ENCODE results near the gene ABCD1.

ABCD1 gene

DNA sequence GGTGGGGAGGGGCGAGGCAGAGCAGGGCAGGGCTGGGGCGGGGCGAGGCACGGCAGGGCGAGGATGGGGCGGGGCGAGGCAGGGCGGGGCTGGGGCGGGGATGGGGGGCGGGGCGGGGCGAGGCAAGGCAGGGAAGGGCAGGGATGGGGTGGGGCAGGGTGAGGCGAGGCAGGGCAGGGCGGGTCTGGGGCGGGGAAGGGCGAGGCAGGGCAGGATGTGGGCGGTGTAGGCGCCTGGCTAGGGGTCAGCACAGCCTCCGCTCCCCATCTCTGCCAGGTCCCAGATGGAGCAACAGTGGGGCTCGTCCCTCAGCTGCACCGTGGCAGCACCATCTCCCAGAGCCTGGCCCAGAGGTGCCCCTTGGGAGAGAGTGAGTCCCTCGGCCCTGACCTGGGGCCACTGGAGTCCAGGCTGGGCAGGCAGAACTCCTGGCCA is 52.0 kb downstream of the ABCD1 start:
- no peak overlapping the region for H3K27ac ChIP-seq (ENCODE audit: low read length)
- H3K4me3 ChIP-seq (ENCODE audit: low read length) = no peak overlapping the region
- no peaks in the 10 kb centered on the region for H3K4me1 ChIP-seq (ENCODE audit: control insufficient read depth, low read depth, low read length)
- H3K9me3 ChIP-seq (ENCODE audit: control insufficient read depth, low read depth, low read length) = no peaks in the 10 kb centered on the region
- H3K9ac ChIP-seq (ENCODE audit: low read length) = no peak overlapping the region
- no peaks in the 10 kb centered on the region for H3K36me3 ChIP-seq (ENCODE audit: control insufficient read depth, low read depth, low read length)
- H3K27me3 ChIP-seq (ENCODE audit: control insufficient read depth, insufficient read depth, low read length) = no peaks in the 10 kb centered on the region

DNA sequence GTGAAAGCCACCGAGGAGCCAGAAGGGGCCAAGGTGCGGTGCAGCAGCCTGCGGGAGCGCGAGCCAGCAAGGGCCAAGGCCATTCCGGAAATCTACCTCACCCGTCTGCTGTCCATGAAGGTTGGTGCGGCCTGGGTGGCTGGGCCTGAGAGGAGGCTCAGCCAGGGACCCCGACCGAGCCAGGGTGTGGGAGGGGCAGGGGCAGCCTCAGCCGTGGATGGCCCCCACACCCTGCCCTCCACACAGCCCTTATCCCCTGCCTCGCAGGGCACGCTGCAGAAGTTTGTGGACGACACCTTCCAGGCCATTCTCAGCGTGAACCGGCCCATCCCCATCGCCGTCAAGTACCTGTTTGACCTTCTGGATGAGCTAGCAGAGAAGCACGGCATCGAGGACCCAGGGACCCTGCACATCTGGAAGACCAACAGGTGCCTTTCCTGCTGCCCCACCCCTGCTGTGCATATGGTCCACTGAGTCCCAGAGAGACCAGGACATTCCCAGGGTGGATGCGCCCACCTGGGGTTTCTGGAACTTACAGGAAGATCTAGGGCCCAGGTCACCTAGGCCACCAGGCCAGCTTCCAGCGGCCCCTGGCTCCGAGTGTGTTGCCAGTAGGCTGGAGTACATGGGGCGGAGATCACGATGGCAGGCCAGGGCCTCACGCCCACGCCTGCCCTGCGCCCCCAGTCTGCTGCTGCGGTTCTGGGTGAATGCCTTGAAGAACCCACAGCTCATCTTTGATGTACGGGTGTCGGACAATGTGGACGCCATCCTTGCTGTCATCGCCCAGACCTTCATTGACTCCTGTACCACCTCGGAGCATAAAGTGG is 52.8 kb downstream of the ABCD1 start:
- Histone ChIP-seq H3K9me3 (ENCODE audit: control insufficient read depth, low read depth, low read length) (no peaks in the 10 kb centered on the region), H3K9ac (ENCODE audit: low read length) (no peak overlapping the region), H3K27ac (ENCODE audit: low read length) (no peak overlapping the region), H3K27me3 (ENCODE audit: control insufficient read depth, insufficient read depth, low read length) (no peaks in the 10 kb centered on the region), H3K4me1 (ENCODE audit: control insufficient read depth, low read depth, low read length) (no peaks in the 10 kb centered on the region), H3K36me3 (ENCODE audit: control insufficient read depth, low read depth, low read length) (no peaks in the 10 kb centered on the region), H3K4me3 (ENCODE audit: low read length) (no peak overlapping the region)

DNA sequence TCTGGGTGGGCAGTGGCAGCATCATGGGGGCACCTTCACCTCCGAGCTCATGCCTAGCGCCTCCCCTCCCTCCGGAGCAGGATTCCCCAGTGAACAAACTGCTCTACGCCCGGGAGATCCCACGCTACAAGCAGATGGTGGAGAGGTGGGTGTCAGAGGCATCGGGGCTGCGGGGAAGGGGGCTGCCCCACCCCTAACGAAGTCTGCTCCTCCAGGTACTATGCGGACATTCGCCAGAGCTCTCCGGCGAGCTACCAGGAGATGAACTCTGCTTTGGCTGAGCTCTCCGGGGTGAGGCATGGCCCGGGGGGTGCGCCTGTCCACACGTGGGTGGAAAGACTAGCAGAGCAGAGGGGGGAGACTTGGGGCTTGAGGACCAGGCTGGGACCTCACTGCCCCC is 53.5 kb downstream of the ABCD1 start:
- no peaks in the 10 kb centered on the region for H3K4me1 ChIP-seq (ENCODE audit: control insufficient read depth, low read depth, low read length)

DNA sequence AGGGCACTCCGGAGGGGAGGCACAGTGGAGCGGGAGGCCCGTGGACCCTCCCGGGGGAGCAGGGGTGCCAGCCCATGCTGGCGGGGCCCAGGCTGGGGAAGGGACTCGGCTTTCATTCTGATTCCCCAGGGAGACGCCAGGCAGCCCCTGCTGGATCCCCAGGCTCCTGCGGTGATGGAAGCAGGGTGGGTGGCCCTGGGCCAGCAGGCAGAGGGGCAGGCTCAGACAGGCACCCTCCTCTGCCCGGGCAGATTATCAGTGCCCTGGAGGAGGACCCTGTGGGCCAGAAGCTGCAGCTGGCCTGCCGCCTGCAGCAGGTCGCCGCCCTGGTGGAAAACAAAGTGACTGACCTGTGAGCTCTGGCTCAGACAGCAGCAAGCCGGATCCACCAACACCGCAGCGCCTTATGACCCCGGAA is 54.0 kb downstream of the ABCD1 start:
- no peaks in the 10 kb centered on the region for H3K36me3 ChIP-seq (ENCODE audit: control insufficient read depth, low read depth, low read length)
- no peaks in the 10 kb centered on the region for H3K27me3 ChIP-seq (ENCODE audit: control insufficient read depth, insufficient read depth, low read length)
- no peak overlapping the region for H3K27ac ChIP-seq (ENCODE audit: low read length)
- H3K9me3 ChIP-seq (ENCODE audit: control insufficient read depth, low read depth, low read length) = no peaks in the 10 kb centered on the region
- no peak overlapping the region for H3K4me3 ChIP-seq (ENCODE audit: low read length)
- H3K9ac ChIP-seq (ENCODE audit: low read length) = no peak overlapping the region
- no peaks in the 10 kb centered on the region for H3K4me1 ChIP-seq (ENCODE audit: control insufficient read depth, low read depth, low read length)

More for the DNA sequence above, 53.5 kb downstream of the ABCD1 start:
- no peaks in the 10 kb centered on the region for H3K27me3 ChIP-seq (ENCODE audit: control insufficient read depth, insufficient read depth, low read length)
- H3K9me3 ChIP-seq (ENCODE audit: control insufficient read depth, low read depth, low read length) = no peaks in the 10 kb centered on the region
- H3K4me3 ChIP-seq (ENCODE audit: low read length) = no peak overlapping the region
- no peak overlapping the region for H3K9ac ChIP-seq (ENCODE audit: low read length)
- no peaks in the 10 kb centered on the region for H3K36me3 ChIP-seq (ENCODE audit: control insufficient read depth, low read depth, low read length)
- no peak overlapping the region for H3K27ac ChIP-seq (ENCODE audit: low read length)

DNA sequence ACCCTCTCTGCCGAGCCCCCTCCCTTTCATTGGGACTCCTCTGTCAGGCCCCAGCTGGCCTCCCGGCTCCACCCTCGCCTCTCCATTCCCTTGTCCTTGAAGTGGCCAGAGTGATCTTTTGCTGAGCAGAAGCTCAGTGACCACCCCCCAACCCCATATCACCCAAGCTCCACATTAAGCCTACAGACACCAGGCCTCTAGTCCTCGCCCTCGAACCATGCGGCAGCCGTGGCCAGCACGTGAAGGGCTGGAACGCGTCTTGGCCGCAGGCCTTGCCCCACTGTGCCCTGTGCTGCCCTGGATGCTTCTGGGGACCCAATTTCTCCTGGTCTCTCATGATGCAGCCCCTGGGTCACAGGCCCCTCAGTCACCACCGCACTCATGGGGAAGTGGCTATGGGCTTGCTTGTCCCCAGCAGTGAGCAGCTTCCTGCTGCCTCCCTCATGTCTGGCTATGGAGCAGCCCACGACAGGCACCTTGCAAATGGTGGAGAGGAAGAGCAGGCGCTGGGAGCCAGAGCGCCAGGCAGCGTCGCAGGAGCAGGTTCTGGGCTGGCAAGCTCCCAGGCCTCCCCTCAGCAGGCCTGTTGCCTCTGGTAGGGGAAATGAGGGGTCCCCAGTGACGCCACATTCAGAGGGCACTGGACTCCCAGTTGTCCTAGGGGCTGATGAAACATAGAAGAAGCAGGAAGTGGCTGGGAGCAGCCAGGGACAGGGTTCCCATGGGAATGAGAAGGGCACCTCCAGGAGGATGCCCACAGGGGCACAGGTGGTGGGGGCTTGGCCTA is 55.4 kb downstream of the ABCD1 start:
- no peaks in the 10 kb centered on the region for H3K4me1 ChIP-seq (ENCODE audit: control insufficient read depth, low read depth, low read length)
- no peak overlapping the region for H3K4me3 ChIP-seq (ENCODE audit: low read length)
- H3K9ac ChIP-seq (ENCODE audit: low read length) = no peak overlapping the region
- H3K27ac ChIP-seq (ENCODE audit: low read length) = no peak overlapping the region
- no peaks in the 10 kb centered on the region for H3K27me3 ChIP-seq (ENCODE audit: control insufficient read depth, insufficient read depth, low read length)
- no peaks in the 10 kb centered on the region for H3K36me3 ChIP-seq (ENCODE audit: control insufficient read depth, low read depth, low read length)
- no peaks in the 10 kb centered on the region for H3K9me3 ChIP-seq (ENCODE audit: control insufficient read depth, low read depth, low read length)

DNA sequence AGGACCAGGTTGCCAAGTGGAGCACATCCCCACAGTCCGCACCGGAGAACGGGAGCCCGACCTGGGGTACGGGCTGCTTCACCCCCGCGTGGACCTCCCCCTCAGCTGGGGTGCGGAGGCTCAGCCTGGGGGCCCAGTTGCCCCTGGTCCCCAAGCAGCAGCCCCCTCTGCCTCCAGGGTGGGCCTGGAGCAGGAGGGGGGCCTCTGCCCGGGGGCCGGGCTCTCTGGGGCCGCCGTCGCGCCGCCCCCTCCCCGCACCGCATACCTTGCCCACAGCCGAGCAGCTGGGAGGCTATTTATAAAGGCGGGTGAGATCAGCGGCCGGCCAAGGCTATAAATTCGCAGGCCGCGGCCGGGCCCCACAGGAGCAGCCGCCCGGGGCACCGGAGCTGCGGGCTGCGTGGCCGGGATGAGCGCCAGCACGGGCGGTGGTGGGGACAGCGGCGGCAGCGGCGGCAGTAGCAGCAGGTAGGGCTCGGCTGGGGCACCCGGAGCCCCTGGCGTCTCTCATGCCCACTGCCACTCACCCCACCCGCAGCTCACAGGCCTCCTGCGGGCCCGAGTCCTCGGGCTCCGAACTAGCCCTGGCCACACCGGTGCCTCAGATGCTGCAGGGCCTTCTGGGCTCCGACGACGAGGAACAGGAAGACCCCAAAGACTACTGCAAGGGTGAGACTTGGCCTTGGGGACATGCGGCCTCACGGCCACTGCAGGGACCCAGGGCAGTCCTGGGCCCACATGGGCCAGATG is 56.2 kb downstream of the ABCD1 start, which contains the start of gene SRPK3:
Gene SRPK3 (plus strand): TSS at position 364 of the 750 bp plus-strand sequence. CDS start 46 bp downstream, at position 410.
- Histone ChIP-seq H3K4me1 (ENCODE audit: control insufficient read depth, low read depth, low read length) (no peaks in the 10 kb centered on the region), H3K27ac (ENCODE audit: low read length) (no peak within 1 kb of the TSS), H3K36me3 (ENCODE audit: control insufficient read depth, low read depth, low read length) (peaks cover 4% of the 10 kb centered on the region), H3K9me3 (ENCODE audit: control insufficient read depth, low read depth, low read length) (no peaks in the 10 kb centered on the region), H3K27me3 (ENCODE audit: control insufficient read depth, insufficient read depth, low read length) (no peaks in the 10 kb centered on the region), H3K9ac (ENCODE audit: low read length) (no peak within 1 kb of the TSS), H3K4me3 (ENCODE audit: low read length) (no peak within 1 kb of the TSS)

DNA sequence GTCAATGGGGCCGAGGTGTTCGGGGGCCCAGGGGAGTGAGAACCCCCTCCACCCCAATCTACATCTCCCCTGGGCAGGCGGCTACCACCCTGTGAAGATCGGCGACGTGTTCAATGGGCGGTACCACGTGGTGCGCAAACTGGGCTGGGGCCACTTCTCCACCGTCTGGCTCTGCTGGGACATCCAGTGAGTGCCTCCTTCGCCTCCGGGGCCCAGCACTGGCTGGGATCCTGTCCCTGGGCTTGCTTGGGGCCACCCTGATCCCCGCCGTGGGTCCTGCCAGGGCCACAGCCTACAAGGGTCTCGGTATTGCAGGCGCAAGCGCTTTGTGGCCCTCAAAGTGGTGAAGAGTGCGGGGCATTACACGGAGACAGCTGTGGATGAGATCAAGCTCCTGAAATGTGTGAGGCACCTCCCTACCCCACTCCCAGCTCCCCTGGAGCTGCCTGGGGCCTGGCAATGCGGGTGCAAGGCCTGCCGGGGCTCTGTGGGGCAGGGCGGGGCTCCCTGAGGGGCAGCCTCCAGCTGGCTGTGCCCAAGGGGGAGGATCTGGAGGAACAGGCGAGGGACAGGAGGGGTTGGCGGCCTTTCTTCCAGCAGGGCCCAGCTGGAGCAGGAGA is 56.9 kb downstream of the ABCD1 start:
- no peak overlapping the region for H3K27ac ChIP-seq (ENCODE audit: low read length)
- no peaks in the 10 kb centered on the region for H3K9me3 ChIP-seq (ENCODE audit: control insufficient read depth, low read depth, low read length)
- no peaks in the 10 kb centered on the region for H3K27me3 ChIP-seq (ENCODE audit: control insufficient read depth, insufficient read depth, low read length)
- H3K4me1 ChIP-seq (ENCODE audit: control insufficient read depth, low read depth, low read length) = no peaks in the 10 kb centered on the region
- no peak overlapping the region for H3K9ac ChIP-seq (ENCODE audit: low read length)
- peaks cover 4% of the 10 kb centered on the region for H3K36me3 ChIP-seq (ENCODE audit: control insufficient read depth, low read depth, low read length)
- no peak overlapping the region for H3K4me3 ChIP-seq (ENCODE audit: low read length)

DNA sequence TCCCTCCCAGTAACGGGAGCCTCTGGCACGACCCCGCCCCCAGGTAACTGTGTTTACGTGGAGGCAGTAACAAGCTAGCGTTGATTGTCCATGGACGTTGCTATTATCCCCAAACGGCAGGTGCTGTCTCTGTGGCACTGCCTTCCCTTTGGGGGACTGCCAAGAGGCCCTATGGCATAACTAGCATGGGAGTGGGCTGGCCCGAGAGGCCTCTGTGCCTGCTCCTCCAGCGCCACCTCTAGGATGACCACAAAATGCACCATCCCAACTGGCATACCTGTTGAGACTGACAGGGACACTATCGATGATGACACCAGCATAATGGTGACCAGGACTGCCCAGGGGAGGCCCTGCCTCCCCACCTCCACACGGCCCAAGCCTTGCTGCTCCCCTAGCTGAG is 57.7 kb downstream of the ABCD1 start:
- H3K9me3 ChIP-seq (ENCODE audit: control insufficient read depth, low read depth, low read length) = no peaks in the 10 kb centered on the region
- H3K4me3 ChIP-seq (ENCODE audit: low read length) = no peak overlapping the region
- no peaks in the 10 kb centered on the region for H3K4me1 ChIP-seq (ENCODE audit: control insufficient read depth, low read depth, low read length)
- H3K27me3 ChIP-seq (ENCODE audit: control insufficient read depth, insufficient read depth, low read length) = no peaks in the 10 kb centered on the region
- H3K36me3 ChIP-seq (ENCODE audit: control insufficient read depth, low read depth, low read length) = peaks cover 4% of the 10 kb centered on the region
- H3K9ac ChIP-seq (ENCODE audit: low read length) = no peak overlapping the region
- no peak overlapping the region for H3K27ac ChIP-seq (ENCODE audit: low read length)

DNA sequence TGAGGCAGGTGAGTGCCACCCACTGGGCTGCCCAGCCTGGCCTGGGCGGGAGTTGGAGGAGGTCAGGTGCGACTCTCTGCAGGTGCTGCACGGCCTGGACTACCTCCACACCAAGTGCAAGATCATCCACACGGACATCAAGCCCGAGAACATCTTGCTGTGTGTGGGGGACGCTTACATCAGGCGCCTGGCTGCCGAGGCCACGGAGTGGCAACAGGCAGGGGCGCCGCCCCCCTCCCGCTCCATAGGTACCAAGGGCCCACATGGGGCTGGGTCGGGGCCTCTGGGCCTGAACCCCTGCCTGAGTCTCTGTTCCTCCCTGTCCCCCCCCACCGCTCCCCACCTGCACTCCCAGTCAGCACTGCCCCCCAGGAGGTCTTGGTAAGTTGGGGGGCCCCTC is 58.2 kb downstream of the ABCD1 start:
- Histone ChIP-seq H3K27ac (ENCODE audit: low read length) (no peak overlapping the region), H3K9me3 (ENCODE audit: control insufficient read depth, low read depth, low read length) (no peaks in the 10 kb centered on the region), H3K4me1 (ENCODE audit: control insufficient read depth, low read depth, low read length) (no peaks in the 10 kb centered on the region), H3K4me3 (ENCODE audit: low read length) (no peak overlapping the region), H3K36me3 (ENCODE audit: control insufficient read depth, low read depth, low read length) (peaks cover 4% of the 10 kb centered on the region), H3K9ac (ENCODE audit: low read length) (no peak overlapping the region), H3K27me3 (ENCODE audit: control insufficient read depth, insufficient read depth, low read length) (no peaks in the 10 kb centered on the region)

DNA sequence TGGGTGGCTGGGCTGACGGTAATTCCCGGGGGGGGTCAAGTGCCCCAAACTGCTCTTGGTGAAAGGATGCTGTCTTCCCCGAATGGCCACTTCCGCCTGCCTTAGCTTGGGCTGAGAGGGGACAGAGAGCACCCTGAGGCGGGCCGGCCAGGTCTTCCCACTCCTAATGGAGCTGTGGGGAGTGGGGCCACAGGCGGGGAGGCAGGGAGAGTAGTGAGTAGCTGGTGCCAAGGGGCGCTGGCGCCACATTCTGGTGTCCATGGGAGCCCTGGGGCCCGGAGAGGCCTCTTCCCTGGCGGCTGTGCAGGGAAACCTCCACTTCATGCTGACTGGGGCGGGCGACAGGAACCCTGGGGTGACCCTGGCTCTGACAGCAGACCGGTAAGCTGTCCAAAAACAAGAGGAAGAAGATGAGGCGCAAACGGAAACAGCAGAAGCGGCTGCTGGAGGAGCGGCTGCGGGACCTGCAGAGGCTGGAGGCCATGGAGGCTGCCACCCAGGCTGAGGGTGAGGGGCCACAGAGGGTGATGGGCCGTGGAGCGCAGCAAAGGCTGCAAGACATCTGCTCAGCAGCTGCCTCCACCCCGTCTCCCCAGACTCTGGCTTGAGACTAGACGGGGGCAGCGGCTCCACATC is 58.8 kb downstream of the ABCD1 start:
- no peak overlapping the region for H3K4me3 ChIP-seq (ENCODE audit: low read length)
- no peaks in the 10 kb centered on the region for H3K4me1 ChIP-seq (ENCODE audit: control insufficient read depth, low read depth, low read length)
- H3K27ac ChIP-seq (ENCODE audit: low read length) = no peak overlapping the region
- peaks cover 4% of the 10 kb centered on the region for H3K36me3 ChIP-seq (ENCODE audit: control insufficient read depth, low read depth, low read length)
- no peaks in the 10 kb centered on the region for H3K9me3 ChIP-seq (ENCODE audit: control insufficient read depth, low read depth, low read length)
- H3K27me3 ChIP-seq (ENCODE audit: control insufficient read depth, insufficient read depth, low read length) = no peaks in the 10 kb centered on the region
- H3K9ac ChIP-seq (ENCODE audit: low read length) = no peak overlapping the region

Data from iPS-18a (cell line).